ENCODE measurements around the gene DNAH2.

DNAH2 gene

GRCh38 chr17:7763919-7764318 lies 46.4 kb downstream of the DNAH2 start:
- Histone ChIP-seq H3K27me3 (peaks cover 3% of the 10 kb centered on the region), H3K9me3 (no peaks in the 10 kb centered on the region), H3K27ac (no peak overlapping the region), H3K36me3 (no peaks in the 10 kb centered on the region), H3K4me3 (ENCODE audit: low read depth in 1 of 2, low read length in 1 of 2) (no peak overlapping the region), H3K4me1 (ENCODE audit: control insufficient read depth in 1 of 2, insufficient read depth in 1 of 2, low read depth in 1 of 2, low read length in 1 of 2) (no peaks in the 10 kb centered on the region)
- no peak for TF ChIP-seq CTCF (IDR thresholded peaks at IDR 0.05)

- no peaks in the 10 kb centered on the region for H3K4me1 ChIP-seq (ENCODE audit: control insufficient read depth in 1 of 2, insufficient read depth in 1 of 2, low read depth in 1 of 2, low read length in 1 of 2)
- no peaks in the 10 kb centered on the region for H3K36me3 ChIP-seq
- H3K27ac ChIP-seq, result no peak overlapping the region
- H3K9me3 ChIP-seq, result no peaks in the 10 kb centered on the region
- no peak overlapping the region for H3K4me3 ChIP-seq (ENCODE audit: low read depth in 1 of 2, low read length in 1 of 2)
- H3K27me3 ChIP-seq, result peaks cover 19% of the 10 kb centered on the region
- TF ChIP-seq CTCF (IDR thresholded peaks at IDR 0.05), result no peak
Observed at GRCh38 chr17:7767004-7767403, 49.5 kb downstream of the DNAH2 start.

- H3K4me1 ChIP-seq (ENCODE audit: control insufficient read depth in 1 of 2, insufficient read depth in 1 of 2, low read depth in 1 of 2, low read length in 1 of 2), result no peaks in the 10 kb centered on the region
- no peaks in the 10 kb centered on the region for H3K9me3 ChIP-seq
- H3K27ac ChIP-seq, result no peak overlapping the region
- H3K4me3 ChIP-seq (ENCODE audit: low read depth in 1 of 2, low read length in 1 of 2), result no peak overlapping the region
- H3K36me3 ChIP-seq, result no peaks in the 10 kb centered on the region
- no peak for TF ChIP-seq CTCF (IDR thresholded peaks at IDR 0.05)
- H3K27me3 ChIP-seq, result peaks cover 19% of the 10 kb centered on the region
Observed at GRCh38 chr17:7767405-7768021, 50.0 kb downstream of the DNAH2 start.

- Histone ChIP-seq H3K4me1 (ENCODE audit: control insufficient read depth in 1 of 2, insufficient read depth in 1 of 2, low read depth in 1 of 2, low read length in 1 of 2) (no peaks in the 10 kb centered on the region), H3K27me3 (peaks cover 24% of the 10 kb centered on the region), H3K4me3 (ENCODE audit: low read depth in 1 of 2, low read length in 1 of 2) (no peak overlapping the region), H3K9me3 (no peaks in the 10 kb centered on the region), H3K36me3 (no peaks in the 10 kb centered on the region), H3K27ac (no peak overlapping the region)
- no peak for TF ChIP-seq CTCF (IDR thresholded peaks at IDR 0.05)
Observed at GRCh38 chr17:7769854-7770253, 52.3 kb downstream of the DNAH2 start.

- Histone ChIP-seq H3K27me3 (peaks cover 24% of the 10 kb centered on the region), H3K9me3 (no peaks in the 10 kb centered on the region), H3K4me1 (ENCODE audit: control insufficient read depth in 1 of 2, insufficient read depth in 1 of 2, low read depth in 1 of 2, low read length in 1 of 2) (no peaks in the 10 kb centered on the region), H3K27ac (no peak overlapping the region), H3K4me3 (ENCODE audit: low read depth in 1 of 2, low read length in 1 of 2) (no peak overlapping the region), H3K36me3 (no peaks in the 10 kb centered on the region)
- no peak for TF ChIP-seq CTCF (IDR thresholded peaks at IDR 0.05)
Observed at GRCh38 chr17:7774055-7774521, 56.5 kb downstream of the DNAH2 start.

Measured in neutrophil (primary cell).